ENCODE results near the gene UBE3C.

DNA sequence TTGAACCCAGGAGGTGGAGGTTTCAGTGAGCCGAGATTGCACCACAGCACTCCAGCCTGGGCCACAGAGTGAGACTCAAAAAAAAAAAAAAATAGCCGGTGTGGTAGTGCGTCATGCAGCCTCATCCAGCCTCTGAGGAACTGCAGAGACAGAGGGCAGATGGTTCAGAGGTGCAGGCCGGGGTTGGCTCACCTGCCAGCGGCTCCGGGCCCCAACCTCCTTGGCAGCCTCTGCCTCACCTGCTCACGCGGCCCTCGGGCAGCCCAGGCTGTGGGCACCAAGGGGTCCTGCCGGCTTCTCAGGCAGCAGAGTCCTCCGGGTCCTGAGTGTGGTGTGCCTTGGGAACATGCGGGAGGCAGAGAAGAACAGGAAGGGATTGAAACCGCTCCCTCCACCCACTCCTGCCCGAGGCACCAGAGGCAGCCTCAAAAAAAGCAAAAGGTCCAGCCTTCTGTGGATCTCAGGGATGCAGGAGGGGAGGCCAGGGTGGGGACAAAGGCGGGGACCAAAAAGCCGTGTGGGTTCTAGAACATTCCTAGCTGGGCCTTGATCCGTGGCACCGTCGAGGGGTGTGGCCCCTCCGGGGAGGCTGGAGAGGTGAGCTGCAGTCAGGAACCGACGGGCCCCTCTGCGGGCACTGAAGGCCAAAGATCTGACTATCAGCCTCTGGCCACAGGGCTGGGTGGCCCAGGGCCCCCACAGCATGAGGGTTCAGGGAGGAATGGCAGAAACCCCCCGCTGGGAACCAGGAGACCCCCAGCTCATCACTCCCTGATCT is 142.7 kb downstream of the UBE3C start:
- TF ChIP-seq, protein P1, sequence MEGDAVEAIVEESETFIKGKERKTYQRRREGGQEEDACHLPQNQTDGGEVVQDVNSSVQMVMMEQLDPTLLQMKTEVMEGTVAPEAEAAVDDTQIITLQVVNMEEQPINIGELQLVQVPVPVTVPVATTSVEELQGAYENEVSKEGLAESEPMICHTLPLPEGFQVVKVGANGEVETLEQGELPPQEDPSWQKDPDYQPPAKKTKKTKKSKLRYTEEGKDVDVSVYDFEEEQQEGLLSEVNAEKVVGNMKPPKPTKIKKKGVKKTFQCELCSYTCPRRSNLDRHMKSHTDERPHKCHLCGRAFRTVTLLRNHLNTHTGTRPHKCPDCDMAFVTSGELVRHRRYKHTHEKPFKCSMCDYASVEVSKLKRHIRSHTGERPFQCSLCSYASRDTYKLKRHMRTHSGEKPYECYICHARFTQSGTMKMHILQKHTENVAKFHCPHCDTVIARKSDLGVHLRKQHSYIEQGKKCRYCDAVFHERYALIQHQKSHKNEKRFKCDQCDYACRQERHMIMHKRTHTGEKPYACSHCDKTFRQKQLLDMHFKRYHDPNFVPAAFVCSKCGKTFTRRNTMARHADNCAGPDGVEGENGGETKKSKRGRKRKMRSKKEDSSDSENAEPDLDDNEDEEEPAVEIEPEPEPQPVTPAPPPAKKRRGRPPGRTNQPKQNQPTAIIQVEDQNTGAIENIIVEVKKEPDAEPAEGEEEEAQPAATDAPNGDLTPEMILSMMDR (IDR thresholded peaks at IDR 0.05): no peak
- TF ChIP-seq POLR2A (IDR thresholded peaks at IDR 0.05): no peak

All from lower leg skin (tissue), 3 donors.